ENCODE data around the gene SERPINB2. TPM values are rescaled to one million over a fixed set of nuclear protein-coding genes. Genes with fewer than 3 reads are reported as not detected.
"Not testable (repeated sequence)": the region's sequence is repeated elsewhere in the genome, so short reads cannot be mapped to it uniquely, and the experiment has no call there.

The SERPINB2 gene
- polyA plus RNA-seq, 10 donors = 0.13 to 14.1 (median 0.23) TPM; not detected in 3

DNA sequence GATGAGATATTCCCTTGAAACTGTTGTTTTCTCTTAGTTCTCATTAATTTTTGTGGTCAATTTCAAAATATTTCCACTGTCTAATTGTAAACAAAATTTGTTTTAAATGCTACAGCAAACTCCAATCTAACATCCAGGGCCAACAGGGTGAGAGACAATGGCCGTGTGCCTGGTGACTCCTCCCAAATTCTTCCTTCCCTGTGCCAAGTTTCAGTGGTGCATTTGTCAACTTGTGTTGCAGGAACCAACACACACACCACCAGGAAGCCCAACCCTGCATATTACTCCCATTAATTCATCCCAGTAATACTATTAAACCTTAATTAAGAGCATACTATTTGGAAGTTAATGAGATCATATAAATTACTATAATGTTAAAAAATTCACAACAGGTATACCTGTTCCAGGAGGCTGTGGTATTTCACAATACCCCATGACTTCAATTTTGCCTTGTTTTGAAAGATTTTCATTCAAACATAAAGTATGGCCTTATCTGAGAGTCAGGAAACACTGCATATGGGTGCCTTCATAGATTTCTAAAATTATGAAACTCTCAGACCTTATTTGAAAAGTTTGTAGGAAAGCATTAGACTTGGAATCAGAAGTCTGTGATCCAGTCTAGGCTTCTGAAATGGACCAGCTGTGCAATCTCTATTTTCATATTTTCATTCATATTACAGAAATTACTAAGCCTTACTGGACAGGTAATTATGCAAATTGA lies 1.1 kb downstream of the SERPINB2 start:
- DNase-seq = no peak

DNA sequence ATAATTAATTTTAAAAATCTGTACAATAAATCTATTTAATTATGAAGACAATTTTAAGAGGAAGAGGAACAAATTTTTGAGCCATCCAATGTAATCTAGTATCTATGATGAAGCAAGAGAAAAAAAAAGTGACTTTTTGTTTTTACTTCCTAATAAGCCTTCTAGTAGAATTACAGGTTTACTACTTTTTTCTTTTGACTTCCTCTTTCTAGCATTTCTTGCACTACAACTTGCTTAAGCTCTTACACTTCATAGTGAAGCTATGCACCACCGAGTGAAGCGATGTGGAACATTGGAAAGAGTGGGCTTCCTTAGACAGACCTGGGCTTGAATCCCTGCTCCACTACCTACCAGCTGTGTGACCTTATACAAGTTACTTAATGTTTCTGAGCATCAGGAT lies 2.1 kb downstream of the SERPINB2 start:
- DNase-seq = no peak

GRCh38 chr18:63890237-63890949 lies 2.9 kb downstream of the SERPINB2 start:
- DNase-seq = no peak

GRCh38 chr18:63890950-63891304 lies 3.4 kb downstream of the SERPINB2 start:
- DNase-seq = no peak

- DNase-seq = no peak
Measured at GRCh38 chr18:63892566-63892965, 5.1 kb downstream of the SERPINB2 start.

DNA sequence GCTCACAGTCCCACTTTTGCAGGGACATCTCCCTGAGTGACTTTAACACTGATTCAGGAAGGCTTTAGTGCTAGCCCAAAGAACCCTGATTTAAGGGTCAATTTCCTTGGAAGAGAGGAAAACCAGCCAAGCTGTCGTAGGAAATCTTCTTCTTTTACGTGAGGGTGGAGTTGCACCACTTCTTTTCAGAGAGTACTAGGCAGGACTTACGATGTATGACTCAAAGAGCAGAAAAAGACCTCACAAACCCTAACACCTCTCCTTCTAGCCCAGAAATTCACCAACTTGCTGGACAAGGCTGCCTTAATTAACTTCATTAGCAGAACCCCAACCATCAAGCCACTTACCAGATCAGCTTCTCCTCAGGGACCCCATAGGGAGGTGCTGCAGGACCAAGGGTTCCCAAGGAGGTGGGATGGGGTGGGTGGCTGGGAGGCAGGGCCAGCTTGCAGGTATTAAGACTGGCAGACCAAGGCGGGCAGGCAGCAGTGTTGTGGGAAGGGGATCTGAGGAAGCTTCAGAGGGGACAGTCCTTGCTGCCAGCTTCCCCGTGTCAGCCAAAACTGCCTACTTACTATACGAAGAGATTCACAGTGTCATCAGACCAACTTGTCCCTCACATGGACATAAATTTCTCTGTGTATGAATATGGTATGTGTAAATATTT lies 6.7 kb downstream of the SERPINB2 start:
- no peak for DNase-seq

DNA sequence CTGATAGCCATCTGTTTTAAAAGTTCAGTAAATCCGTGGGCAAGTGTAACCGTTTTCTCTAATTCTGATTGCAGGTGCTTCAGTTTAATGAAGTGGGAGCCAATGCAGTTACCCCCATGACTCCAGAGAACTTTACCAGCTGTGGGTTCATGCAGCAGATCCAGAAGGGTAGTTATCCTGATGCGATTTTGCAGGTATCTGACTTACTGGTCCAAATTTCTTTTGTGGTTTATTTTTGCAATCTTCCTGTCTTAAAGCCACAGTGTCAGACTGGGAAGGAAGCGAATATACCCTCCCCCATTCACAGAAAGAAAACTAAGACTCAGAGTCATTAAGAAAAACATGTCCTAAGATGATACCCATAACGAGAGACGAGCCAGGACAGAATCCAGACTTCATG lies 7.7 kb downstream of the SERPINB2 start:
- no peak for DNase-seq

DNA sequence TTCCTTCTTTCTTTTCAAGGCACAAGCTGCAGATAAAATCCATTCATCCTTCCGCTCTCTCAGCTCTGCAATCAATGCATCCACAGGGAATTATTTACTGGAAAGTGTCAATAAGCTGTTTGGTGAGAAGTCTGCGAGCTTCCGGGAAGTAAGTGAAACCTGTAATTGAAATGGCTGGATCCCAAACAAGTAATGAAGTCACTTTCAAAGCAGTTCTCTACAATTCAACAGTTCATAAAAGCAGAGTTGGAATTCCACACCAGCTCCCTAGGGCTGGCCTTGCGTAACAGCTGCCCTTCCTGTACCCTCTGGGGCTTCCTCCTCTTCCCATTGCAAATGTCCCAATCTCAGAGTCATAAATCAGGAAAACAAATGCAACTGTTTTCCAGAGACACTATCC lies 9.6 kb downstream of the SERPINB2 start:
- no peak for DNase-seq

DNA sequence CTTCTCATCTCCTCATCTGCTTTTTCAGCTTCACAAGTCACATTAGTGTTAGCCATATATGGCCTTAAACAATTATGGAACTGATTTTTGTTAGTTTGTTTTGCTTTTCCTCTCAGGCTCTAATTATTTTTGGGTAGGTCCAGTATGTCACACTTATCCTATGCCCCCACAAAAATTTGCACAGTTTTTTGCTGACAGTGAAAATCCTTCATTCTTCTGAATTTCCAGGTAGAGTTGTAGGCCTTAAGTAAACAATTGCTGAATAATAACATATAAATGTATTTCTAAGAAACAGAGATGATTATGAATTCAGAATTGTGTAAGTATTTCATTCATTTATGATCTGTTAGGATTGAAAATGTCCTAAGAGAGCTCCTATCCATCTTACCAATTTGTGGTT lies 11.7 kb downstream of the SERPINB2 start:
- no peak for DNase-seq

DNA sequence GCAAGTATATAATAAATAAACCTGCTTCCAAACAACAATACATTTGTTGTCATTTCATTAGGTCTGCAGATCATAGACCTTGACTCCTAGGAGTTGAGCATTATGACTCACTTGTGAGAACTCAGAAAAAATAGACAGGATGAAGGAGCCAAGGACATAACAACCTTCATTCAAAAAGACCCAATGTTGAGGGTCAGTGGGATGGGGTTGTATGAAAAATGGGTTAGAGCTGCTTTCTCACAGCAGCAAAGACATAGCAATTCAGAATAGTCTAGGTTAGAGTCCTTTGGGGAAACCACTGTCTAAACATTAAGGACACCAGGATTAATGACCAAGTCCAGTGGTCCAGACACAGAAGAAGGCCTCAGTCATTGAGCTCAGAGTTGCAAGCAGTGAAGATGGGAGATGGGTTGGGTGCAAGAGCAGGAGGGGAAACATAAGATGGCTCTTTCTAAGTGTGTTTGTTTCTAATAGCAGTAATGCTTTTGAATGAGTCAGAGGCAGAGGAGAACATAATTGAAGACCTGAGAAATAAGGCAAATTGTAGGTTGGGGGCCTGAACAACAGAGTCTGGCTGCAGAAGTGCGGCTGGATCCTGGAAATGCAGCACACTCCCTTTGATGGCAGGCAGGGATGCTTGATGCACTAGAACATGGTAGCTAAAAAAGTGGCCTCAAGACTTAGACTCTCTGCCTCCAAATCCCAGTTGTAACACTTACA lies 16.5 kb downstream of the SERPINB2 start:
- no peak for DNase-seq

DNA sequence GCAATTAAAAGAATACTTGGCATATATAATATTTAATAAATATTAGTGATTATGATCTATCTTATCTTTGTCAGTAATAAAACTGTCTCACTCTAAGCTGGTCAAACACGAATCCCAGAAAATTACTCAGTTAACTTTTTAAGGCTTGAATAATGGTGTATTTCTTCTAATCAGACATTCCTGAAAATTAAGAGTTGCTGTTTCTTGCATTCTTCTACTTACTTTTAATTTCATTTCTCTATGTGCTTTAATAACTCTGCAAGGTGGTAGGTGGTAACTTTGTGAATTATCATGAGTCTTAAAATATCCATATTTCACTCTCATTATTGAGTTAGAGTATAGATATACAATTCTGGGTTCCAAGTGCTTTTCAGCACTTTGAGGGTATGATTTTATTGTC lies 17.2 kb downstream of the SERPINB2 start:
- DNase-seq = no peak

GRCh38 chr18:63905361-63905760 lies 17.9 kb downstream of the SERPINB2 start:
- no peak for DNase-seq

DNA sequence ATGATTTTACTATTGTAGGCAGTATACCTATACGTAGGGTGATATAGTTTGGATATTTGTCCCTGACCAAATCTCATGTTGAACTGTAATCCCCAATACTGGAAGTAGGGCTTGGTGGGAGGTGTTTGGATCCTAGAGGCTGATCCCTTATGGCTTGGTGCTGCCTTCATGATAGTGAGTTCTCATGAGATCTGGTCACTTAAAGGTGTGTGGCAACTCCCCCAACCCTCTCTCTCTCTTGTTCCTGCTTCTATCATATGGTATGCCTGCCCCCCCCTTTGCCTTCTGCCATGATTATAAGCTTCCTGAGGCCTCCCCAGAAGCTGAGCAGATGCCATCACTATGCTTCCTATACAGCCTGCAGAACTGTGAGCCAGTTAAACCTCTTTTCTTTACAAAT lies 18.6 kb downstream of the SERPINB2 start:
- no peak for DNase-seq

- no peak for DNase-seq
Measured at GRCh38 chr18:63907664-63908063, 20.2 kb downstream of the SERPINB2 start, which contains the start of gene SERPINB10. Gene SERPINB10, plus strand, starts transcription at chr18:63907958. Its CDS starts 7,553 bp downstream, at chr18:63915511.

GRCh38 chr18:63908858-63909257 lies 21.4 kb downstream of the SERPINB2 start:
- no peak for DNase-seq

GRCh38 chr18:63909870-63910269 lies 22.4 kb downstream of the SERPINB2 start:
- no peak for DNase-seq

GRCh38 chr18:63917817-63918216 lies 30.3 kb downstream of the SERPINB2 start:
- no peak for DNase-seq

- no peak for DNase-seq
Measured at GRCh38 chr18:63922049-63922448, 34.5 kb downstream of the SERPINB2 start.

GRCh38 chr18:63924551-63924950 lies 37.0 kb downstream of the SERPINB2 start:
- DNase-seq = peak in 1 of 3 donors; percentile 42

- DNase-seq = no peak
Measured at GRCh38 chr18:63928331-63928730, 40.8 kb downstream of the SERPINB2 start.

DNA sequence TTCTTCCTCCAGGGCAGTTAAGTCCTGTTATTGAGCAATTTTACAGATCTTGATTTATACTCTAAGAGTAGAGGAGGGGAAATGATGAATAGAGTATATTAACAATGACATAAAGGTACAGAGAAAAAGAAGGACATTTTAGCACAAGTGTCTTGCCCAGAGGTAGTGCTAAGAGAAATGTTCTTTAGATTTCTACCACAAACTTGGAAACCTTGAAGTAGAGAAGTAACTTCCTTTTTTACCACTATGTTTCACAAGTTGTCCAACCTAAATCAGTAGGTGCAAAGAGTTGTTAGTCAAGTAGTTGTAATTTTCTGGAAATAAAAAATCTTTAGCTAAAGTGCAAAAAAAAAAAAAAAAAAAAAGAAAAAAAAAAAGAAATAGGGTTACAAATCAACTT lies 41.9 kb downstream of the SERPINB2 start:
- not testable (repeated sequence) for DNase-seq

DNA sequence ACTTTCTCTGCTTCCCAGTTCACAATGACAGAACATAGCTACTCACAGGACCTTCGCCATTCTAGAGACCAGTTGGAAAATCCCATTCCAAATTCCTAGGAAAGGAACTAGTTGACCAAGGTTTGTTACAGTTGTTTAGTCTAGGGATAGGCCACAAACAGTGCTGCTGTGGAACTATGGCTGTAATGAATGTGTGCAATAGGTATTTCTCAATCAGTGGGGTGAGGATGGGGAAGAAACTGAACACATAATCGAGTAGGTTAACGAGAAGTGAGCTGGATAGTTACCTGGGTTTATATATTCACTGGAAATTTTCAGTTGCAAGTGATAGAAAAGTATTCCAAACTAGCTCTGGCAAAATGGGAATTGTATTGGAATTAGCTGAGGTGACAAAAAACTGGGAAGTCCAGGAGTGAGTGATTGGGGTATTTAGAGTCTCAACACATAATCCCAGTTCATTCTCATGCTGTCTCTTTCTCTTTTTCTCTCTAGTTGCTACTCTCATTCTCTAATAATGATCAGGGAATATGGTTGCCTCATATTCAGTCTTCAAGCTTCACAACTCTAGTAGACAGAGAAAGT lies 43.4 kb downstream of the SERPINB2 start:
- DNase-seq = no peak

All from muscle of back (tissue), 11 donors.